GM04503 (cell line): ENCODE measurements around the gene WWOX.
"Not testable (repeated sequence)": the region's sequence is repeated elsewhere in the genome, so short reads cannot be mapped to it uniquely, and the experiment has no call there.

Experiments
- DNase-seq: peaks from one replicate; pipeline ENCODE4 v3.0.0-alpha.2; 2012; ENCODE audit warnings: low read depth

WWOX gene

GRCh38 chr16:79212114-79212791 is 1112.8 kb downstream of the WWOX start:
- DNase-seq = no peak

- DNase-seq = no peak
Observed at GRCh38 chr16:79213214-79213613, 1113.8 kb downstream of the WWOX start.

- no peak for DNase-seq
Observed at GRCh38 chr16:79215289-79215688, 1115.8 kb downstream of the WWOX start.

GRCh38 chr16:79217375-79218011 is 1118.0 kb downstream of the WWOX start:
- DNase-seq = no peak

- no peak for DNase-seq
Observed at GRCh38 chr16:79218351-79218750, 1118.9 kb downstream of the WWOX start.

- DNase-seq = not testable (repeated sequence)
Observed at GRCh38 chr16:79225994-79226393, 1126.5 kb downstream of the WWOX start.

- no peak for DNase-seq
Observed at GRCh38 chr16:79229361-79229760, 1129.9 kb downstream of the WWOX start.

GRCh38 chr16:79245700-79246099 is 1146.2 kb downstream of the WWOX start:
- DNase-seq = not testable (repeated sequence)

GRCh38 chr16:79247386-79247785 is 1147.9 kb downstream of the WWOX start:
- no peak for DNase-seq

GRCh38 chr16:79248351-79248750 is 1148.9 kb downstream of the WWOX start:
- DNase-seq = no peak

- DNase-seq = no peak
Observed at GRCh38 chr16:79250502-79251098, 1151.1 kb downstream of the WWOX start.

- no peak for DNase-seq
Observed at GRCh38 chr16:79253100-79253631, 1153.7 kb downstream of the WWOX start.

GRCh38 chr16:79257953-79258490 is 1158.6 kb downstream of the WWOX start:
- no peak for DNase-seq

GRCh38 chr16:79260890-79261289 is 1161.4 kb downstream of the WWOX start:
- DNase-seq = not testable (repeated sequence)

- no peak for DNase-seq
Observed at GRCh38 chr16:79261481-79261940, 1162.1 kb downstream of the WWOX start.

GRCh38 chr16:79261944-79262552 is 1162.6 kb downstream of the WWOX start:
- DNase-seq = no peak
